Neural progenitor cell (in vitro differentiated cells): ENCODE data around the gene GPR31.

Source experiments
- CTCF ChIP-seq: fragments of 200-600 bp; sonication (generic); IDR thresholded peaks from 2 replicates; pipeline ENCODE4 v1.5.1; 2017; ENCODE audit warnings: antibody characterized with exemption, mild to moderate bottlenecking
- EZH2 ChIP-seq: fragments of 200-600 bp; sonication (generic); IDR thresholded peaks from 2 replicates; pipeline ENCODE4 v1.6.1; 2017; ENCODE audit warnings: antibody characterized with exemption, mild to moderate bottlenecking, moderate library complexity
- EZH2phosphoT487 ChIP-seq: fragments of 200-600 bp; sonication (generic); IDR thresholded peaks from 2 replicates; pipeline ENCODE4 v1.6.1; 2017; ENCODE audit warnings: antibody characterized with exemption

DNA sequence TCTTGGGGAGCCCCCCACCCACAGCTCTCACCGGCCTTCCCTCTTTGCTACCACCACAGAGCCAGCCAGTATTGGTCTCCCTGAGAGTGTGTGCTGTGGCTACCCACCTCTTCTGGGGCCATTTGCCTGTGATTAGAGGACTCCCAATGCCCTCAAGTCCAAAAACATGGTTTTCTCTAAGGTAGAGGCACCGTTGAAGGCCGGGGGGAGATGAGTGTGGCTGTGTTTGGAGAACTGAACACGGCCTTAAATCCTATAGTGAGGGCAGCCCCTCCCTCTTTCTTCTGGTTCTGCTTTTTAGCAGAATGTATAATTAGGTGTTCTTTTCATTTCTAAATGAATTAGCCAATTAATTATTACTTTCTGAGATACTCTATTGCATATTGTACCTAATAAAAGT, 32.4 kb downstream of the GPR31 start:
- TF ChIP-seq CTCF (no peak), EZH2 (no peak), EZH2phosphoT487 (no peak)
